K562 (cell line): ENCODE data around the gene SCN1A. TPM values are rescaled to one million over a fixed set of nuclear protein-coding genes. Genes with fewer than 3 reads are reported as not detected.

ENCODE experiments used
- ATAC-seq: fragments of 200-7000 bp; cut with Tn5 transposase; 3 replicates; pipeline ENCODE4 v1.9.1; 2020; ENCODE audit warnings: moderate library complexity
- BruUV-seq: library from RNA; stranded (reverse); fragments of 400-500 nt; replicated peaks from 2 replicates; lab custom pipeline; 2021; lab: Mats Ljungman, UMichigan
- CTCF ChIA-PET: fragments of 300-600 bp; formaldehyde crosslinking; extraction: SDS; loops from one replicate; lab custom pipeline; 2021; ENCODE audit warnings: low intra/inter-chr PET ratio; lab: Yijun Ruan, JAX
- POLR2A ChIA-PET: fragments of 300-600, 350-650 bp; sonication (Branson Sonifier 250); formaldehyde crosslinking; extraction: SDS; loops from one replicate; lab custom pipeline; 2021; ENCODE audit warnings: antibody characterized with exemption, inconsistent platforms; lab: Yijun Ruan, JAX
- DNase-seq, 4 experiments: peaks; one replicate each; pipeline versions ENCODE4 v3.0.0 to v3.0.0-alpha.2; 2011 to 2018; ENCODE audit warnings: low spot score in 3 of 4, mixed read lengths in 3 of 4; ENCODE audit errors: extremely low read depth in 1 of 4
- FAIRE-seq: peaks from 2 replicates; lab custom pipeline; 2011; peaks lifted over from hg19 to GRCh38; lab: Jason Lieb, UNC
- H2AFZ ChIP-seq: 2 replicates; pipeline ENCODE4 v1.6.0; 2011; ENCODE audit warnings: low read depth, low read length, control low read depth, inconsistent platforms
- H3K27ac ChIP-seq: fragments of 200-600 bp; 3 replicates; pipeline ENCODE4 v1.8.0; 2011; ENCODE audit warnings: low read depth, mild to moderate bottlenecking, control low read depth, inconsistent platforms, low read length, moderate library complexity, mixed read lengths; ENCODE audit errors: extremely low read depth
- H3K27me3 ChIP-seq, 2 experiments: fragments of 300-600 bp in 1 of 2; 2 replicates in 1 of 2; 3 replicates in 1 of 2; pipeline versions ENCODE4 v1.6.0 to v1.8.0; 2011; ENCODE audit warnings: inconsistent platforms in 2 of 2, low read length in 2 of 2, mild to moderate bottlenecking in 1 of 2, mixed read lengths in 1 of 2, moderate library complexity in 1 of 2; ENCODE audit not compliant: control insufficient read depth in 2 of 2, insufficient read depth in 2 of 2
- H3K36me3 ChIP-seq: fragments of 300-600 bp; 3 replicates; pipeline ENCODE4 v1.8.0; 2011; ENCODE audit warnings: mild to moderate bottlenecking, low read length, inconsistent platforms; ENCODE audit not compliant: control insufficient read depth, insufficient read depth
- H3K4me1 ChIP-seq, 2 experiments: fragments of 200-600 bp in 1 of 2; replicated peaks in 1 of 2; 2 replicates in 1 of 2; 3 replicates in 1 of 2; pipeline versions ENCODE4 v1.5.1 to v1.8.0; 2011; ENCODE audit warnings: inconsistent platforms in 2 of 2, low read length in 2 of 2, mild to moderate bottlenecking in 1 of 2, mixed read lengths in 1 of 2, moderate library complexity in 1 of 2; ENCODE audit not compliant: control insufficient read depth in 2 of 2, insufficient read depth in 2 of 2
- H3K4me2 ChIP-seq: 2 replicates; pipeline ENCODE4 v1.6.1; 2011; ENCODE audit warnings: low read length, control low read depth, inconsistent platforms, mixed read lengths; ENCODE audit not compliant: insufficient read depth
- H3K4me3 ChIP-seq: fragments of 200-600 bp; sonication (generic), shearing (Covaris generic); 2 replicates; pipeline ENCODE4 v1.5.1; 2016; ENCODE audit warnings: control low read depth, inconsistent platforms
- H3K79me2 ChIP-seq: fragments of 200-600 bp; 3 replicates; pipeline ENCODE4 v1.8.0; 2011; ENCODE audit warnings: low read length, inconsistent platforms; ENCODE audit not compliant: control insufficient read depth, insufficient read depth
- H3K9ac ChIP-seq, 2 experiments: 2 replicates each; pipeline versions ENCODE4 v1.6.0 to v1.6.1; 2011; ENCODE audit warnings: low read depth in 2 of 2, low read length in 2 of 2, control low read depth in 1 of 2, inconsistent platforms in 1 of 2, mild to moderate bottlenecking in 1 of 2, mixed read lengths in 1 of 2; ENCODE audit not compliant: insufficient read depth in 1 of 2
- H3K9me1 ChIP-seq: one replicate; pipeline ENCODE4 v1.6.0; 2011; ENCODE audit warnings: inconsistent platforms, mild to moderate bottlenecking, low read length, moderate library complexity; ENCODE audit not compliant: control insufficient read depth, insufficient read depth
- H3K9me3 ChIP-seq: replicated peaks from 2 replicates; pipeline ENCODE4 v1.5.1; 2011; ENCODE audit warnings: low read depth, low read length, inconsistent platforms; ENCODE audit not compliant: control insufficient read depth, insufficient read depth
- H4K20me1 ChIP-seq: replicated peaks from 2 replicates; pipeline ENCODE4 v1.6.1; 2011; ENCODE audit warnings: low read length, inconsistent platforms, mixed read lengths; ENCODE audit not compliant: control insufficient read depth, insufficient read depth
- ARID1B ChIP-seq: fragments of 450-650 bp; IDR thresholded peaks from 2 replicates; pipeline ENCODE4 v1.6.1; 2016; ENCODE audit warnings: antibody characterized with exemption, mild to moderate bottlenecking, inconsistent platforms
- COPS2 ChIP-seq: fragments of 450-650 bp; conservative IDR thresholded peaks from 2 replicates; pipeline ENCODE4 v1.6.1; 2016; ENCODE audit warnings: mild to moderate bottlenecking, moderate library complexity
- FOXP1 ChIP-seq: sonication (generic); formaldehyde crosslinking; IDR thresholded peaks from 2 replicates; pipeline ENCODE4 v1.8.0; 2022; ENCODE audit warnings: mild to moderate bottlenecking, missing genetic modification reagents
- NCOA4 ChIP-seq: fragments of 450-650 bp; IDR thresholded peaks from 2 replicates; pipeline ENCODE4 v1.6.1; 2018; ENCODE audit warnings: mild to moderate bottlenecking; ENCODE audit not compliant: partially characterized antibody
- POLR3G ChIP-seq: IDR thresholded peaks from 2 replicates; pipeline ENCODE4 v1.6.1; 2011; ENCODE audit not compliant: insufficient read length, insufficient replicate concordance; ENCODE audit errors: extremely low read depth
- RCOR1 ChIP-seq, 2 experiments: IDR thresholded peaks; 2 replicates each; pipeline ENCODE4 v1.6.1; 2012; ENCODE audit warnings: low read depth in 2 of 2, low read length in 2 of 2, borderline replicate concordance in 1 of 2, improper control_type of control experiment in 1 of 2
- ZC3H11A ChIP-seq: IDR thresholded peaks from 2 replicates; pipeline ENCODE4 v1.6.1; 2012; ENCODE audit warnings: low read depth, low read length, improper control_type of control experiment
- ZNF175 ChIP-seq: fragments of 200-800 bp; sonication (Bioruptor generic); IDR thresholded peaks from 2 replicates; pipeline ENCODE4 v1.6.1; 2016; ENCODE audit warnings: low read depth, mild to moderate bottlenecking, missing genetic modification characterization, missing compliant biosample characterization
- ZNF23 ChIP-seq: fragments of 250-450 bp; sonication (Bioruptor Pico); IDR thresholded peaks from 2 replicates; pipeline ENCODE4 v1.4.0; 2020; ENCODE audit warnings: mild to moderate bottlenecking
- WGBS: fragments of 100-300 bp; shearing (Covaris generic); methylation state at CpG from one replicate; pipeline ENCODE4 v1.1.6; 2016; ENCODE audit warnings: low coverage, mixed read lengths; ENCODE audit not compliant: insufficient coverage; ENCODE audit errors: missing lambda C conversion rate; 5-methylcytosine and 5-hydroxymethylcytosine counted together
- in situ Hi-C: fragments of 300-500 bp; cut with MboI; formaldehyde crosslinking; loops from 4 replicates; pipeline ENCODE4 v1.15.0; 2018; ENCODE audit warnings: inconsistent platforms, mixed read lengths
- intact Hi-C: fragments of 100-400 bp; cut with micrococcal nuclease; formaldehyde crosslinking; loops from 2 replicates; pipeline ENCODE4 v1.14.2; 2022
- polyA plus RNA-seq, 8 experiments: library from polyadenylated mRNA; depleted of rRNA in 4 of 8; stranded (reverse) in 5 of 8; unstranded in 3 of 8; fragments of >200 nt; fragmentation: Nextera tagmentation in 2 of 8; fragmentation: Illumina TruSeq in 1 of 8; extraction: Ambion mirVana in 2 of 8; extraction: Trizol in 1 of 8; gene quantifications; 2 replicates each; pipeline versions ENCODE4 v1.2.1 to v1.2.3, GENCODE V29; 2011 to 2014; ENCODE audit warnings: inconsistent platforms in 1 of 8, missing spikeins in 1 of 8
- total RNA-seq, 7 experiments: library from RNA; depleted of rRNA in 6 of 7; stranded (reverse); fragments of >200 nt in 6 of 7; fragmentation: Illumina TruSeq in 2 of 7; extraction: Trizol in 2 of 7; gene quantifications; 2 replicates each; pipeline versions ENCODE4 v1.2.1 to v1.2.3, GENCODE V29; 2011 to 2021; ENCODE audit warnings: low replicate concordance in 1 of 7
- TF ChIP-seq, protein P1 (sequence below): fragments of 450-650 bp; IDR thresholded peaks from 2 replicates; pipeline ENCODE4 v1.6.1; 2016; ENCODE audit warnings: borderline replicate concordance

The SCN1A gene
- total and polyA plus RNA-seq, 9 of the 15 experiments (the other 6 are each of a cell fraction or from before 2014, with no cell fraction given) = not detected

DNA sequence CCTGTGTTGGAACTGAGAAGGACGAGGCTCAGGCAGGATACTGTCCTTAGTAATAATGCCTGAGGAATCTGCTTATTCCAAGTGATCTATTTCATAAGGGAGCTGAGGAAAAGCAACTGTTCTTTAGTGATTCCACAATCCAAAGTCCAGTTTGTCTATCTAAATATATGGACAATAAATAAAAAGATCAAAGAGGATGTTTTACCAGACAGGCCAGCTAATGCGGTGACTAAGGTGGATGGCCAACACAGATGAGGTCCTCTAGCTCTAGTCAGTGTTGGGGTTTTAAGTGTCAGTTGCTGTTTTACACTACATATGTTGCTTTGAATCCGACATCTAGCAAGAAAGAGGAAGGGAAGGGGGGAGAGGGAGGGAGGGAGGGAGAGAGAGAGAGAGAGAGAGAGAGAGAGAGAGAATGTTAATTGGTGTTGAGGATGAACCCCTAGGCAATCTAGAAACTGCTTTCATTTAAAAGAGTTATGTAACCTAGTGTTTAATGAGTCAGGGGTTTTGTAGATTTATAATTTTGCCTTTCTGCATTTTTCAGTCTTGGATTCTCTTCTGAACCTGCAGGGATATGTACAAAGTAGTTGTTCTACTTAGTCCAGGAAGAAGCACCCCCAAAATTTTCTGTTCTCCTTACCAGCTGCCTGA lies 27.0 kb upstream of the SCN1A start:
- no peaks in the 10 kb centered on the region for H3K9me1 ChIP-seq
- H3K79me2 ChIP-seq = no peaks in the 10 kb centered on the region
- no peaks in the 10 kb centered on the region for H3K9me3 ChIP-seq
- no peaks in the 10 kb centered on the region for H3K27me3 ChIP-seq
- WGBS = 2% methylated on average over 3 of the region's 3 CpGs
- no peaks in the 10 kb centered on the region for H4K20me1 ChIP-seq
- H3K27ac ChIP-seq = no peak overlapping the region
- H3K4me1 ChIP-seq = no peaks in the 10 kb centered on the region
- intact Hi-C loops (no loop called here), in situ Hi-C loops (no loop called here)
- no TSS peak for BruUV-seq
- ATAC-seq (no peak), DNase-seq (no peak), FAIRE-seq (no peak)
- CTCF ChIA-PET = no interaction called here
- TF ChIP-seq RCOR1 (IDR thresholded peaks at IDR 0.05; ENCODE audit: borderline replicate concordance in 1 of 2, low read depth in 2 of 2, low read length in 2 of 2) = no peak
- no peak for TF ChIP-seq ZNF23 (CRISPR knock-in tag)
- TF ChIP-seq, protein P1, sequence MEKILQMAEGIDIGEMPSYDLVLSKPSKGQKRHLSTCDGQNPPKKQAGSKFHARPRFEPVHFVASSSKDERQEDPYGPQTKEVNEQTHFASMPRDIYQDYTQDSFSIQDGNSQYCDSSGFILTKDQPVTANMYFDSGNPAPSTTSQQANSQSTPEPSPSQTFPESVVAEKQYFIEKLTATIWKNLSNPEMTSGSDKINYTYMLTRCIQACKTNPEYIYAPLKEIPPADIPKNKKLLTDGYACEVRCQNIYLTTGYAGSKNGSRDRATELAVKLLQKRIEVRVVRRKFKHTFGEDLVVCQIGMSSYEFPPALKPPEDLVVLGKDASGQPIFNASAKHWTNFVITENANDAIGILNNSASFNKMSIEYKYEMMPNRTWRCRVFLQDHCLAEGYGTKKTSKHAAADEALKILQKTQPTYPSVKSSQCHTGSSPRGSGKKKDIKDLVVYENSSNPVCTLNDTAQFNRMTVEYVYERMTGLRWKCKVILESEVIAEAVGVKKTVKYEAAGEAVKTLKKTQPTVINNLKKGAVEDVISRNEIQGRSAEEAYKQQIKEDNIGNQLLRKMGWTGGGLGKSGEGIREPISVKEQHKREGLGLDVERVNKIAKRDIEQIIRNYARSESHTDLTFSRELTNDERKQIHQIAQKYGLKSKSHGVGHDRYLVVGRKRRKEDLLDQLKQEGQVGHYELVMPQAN = no peak
- no peak for TF ChIP-seq ZC3H11A
- no peak for TF ChIP-seq FOXP1 (CRISPR knock-in tag)
- no peak for TF ChIP-seq ZNF175
- no peak for TF ChIP-seq COPS2
- no peak for TF ChIP-seq NCOA4
- no peak for TF ChIP-seq ARID1B
- TF ChIP-seq POLR3G = no peak
- H3K9ac ChIP-seq = no peak overlapping the region
- H2AFZ ChIP-seq = no peak overlapping the region
- POLR2A ChIA-PET = interaction anchor here (1.0 to 1.9 kb wide), 2 partner anchors 9 to 14 kb away, joined by 4 to 6 read pairs; no protein-coding TSS in a partner anchor
- H3K36me3 ChIP-seq = no peaks in the 10 kb centered on the region
- no peak overlapping the region for H3K4me2 ChIP-seq
- no peak overlapping the region for H3K4me3 ChIP-seq
